ENCODE results near the gene METAP1D. TPM values are rescaled to one million over a fixed set of nuclear protein-coding genes. Genes with fewer than 3 reads are reported as not detected.

Gene METAP1D
- total RNA-seq, 2 experiments from 2014 or later = 5.2 to 6.0 TPM

- H3K9me3 Mint-ChIP-seq = no peaks in the 10 kb centered on the region
- no peak overlapping the region for H3K4me3 Mint-ChIP-seq
- no peaks in the 10 kb centered on the region for H3K27me3 Mint-ChIP-seq
- H3K4me1 Mint-ChIP-seq = peaks cover 15% of the 10 kb centered on the region
- no peak for DNase-seq
- no peak overlapping the region for H3K27ac Mint-ChIP-seq
- peaks cover 18% of the 10 kb centered on the region for H3K36me3 Mint-ChIP-seq
These were observed 13.6 kb downstream of the METAP1D start for GRCh38 chr2:172013396-172013795.

GRCh38 chr2:172021074-172021931, 21.6 kb downstream of the METAP1D start:
- no peak overlapping the region for H3K4me3 Mint-ChIP-seq
- no peak for DNase-seq

GRCh38 chr2:172021955-172022354, 22.2 kb downstream of the METAP1D start:
- Mint-ChIP-seq H3K27me3 (no peaks in the 10 kb centered on the region), H3K4me3 (no peak overlapping the region), H3K27ac (no peak overlapping the region), H3K36me3 (peaks cover 9% of the 10 kb centered on the region), H3K4me1 (peaks cover 3% of the 10 kb centered on the region), H3K9me3 (no peaks in the 10 kb centered on the region)
- DNase-seq = no peak

More at GRCh38 chr2:172021074-172021931, 21.6 kb downstream of the METAP1D start:
- H3K9me3 Mint-ChIP-seq = no peaks in the 10 kb centered on the region
- no peak overlapping the region for H3K27ac Mint-ChIP-seq
- peaks cover 3% of the 10 kb centered on the region for H3K4me1 Mint-ChIP-seq
- H3K36me3 Mint-ChIP-seq = peaks cover 11% of the 10 kb centered on the region
- H3K27me3 Mint-ChIP-seq = no peaks in the 10 kb centered on the region

GRCh38 chr2:172031536-172031935, 31.8 kb downstream of the METAP1D start:
- Mint-ChIP-seq H3K27ac (no peak overlapping the region), H3K9me3 (no peaks in the 10 kb centered on the region), H3K4me1 (no peaks in the 10 kb centered on the region), H3K4me3 (no peak overlapping the region), H3K36me3 (no peaks in the 10 kb centered on the region), H3K27me3 (no peaks in the 10 kb centered on the region)
- no peak for DNase-seq

- DNase-seq = no peak
- H3K4me3 Mint-ChIP-seq = no peak overlapping the region
- H3K4me1 Mint-ChIP-seq = no peaks in the 10 kb centered on the region
- H3K27ac Mint-ChIP-seq = no peak overlapping the region
- no peaks in the 10 kb centered on the region for H3K36me3 Mint-ChIP-seq
- H3K27me3 Mint-ChIP-seq = no peaks in the 10 kb centered on the region
- no peaks in the 10 kb centered on the region for H3K9me3 Mint-ChIP-seq
These were observed 38.4 kb downstream of the METAP1D start for GRCh38 chr2:172038121-172038520.

- no peaks in the 10 kb centered on the region for H3K36me3 Mint-ChIP-seq
These were observed 38.9 kb downstream of the METAP1D start for GRCh38 chr2:172038604-172039003.

GRCh38 chr2:172039011-172039704, 39.4 kb downstream of the METAP1D start:
- no peaks in the 10 kb centered on the region for H3K36me3 Mint-ChIP-seq
- no peaks in the 10 kb centered on the region for H3K9me3 Mint-ChIP-seq
- no peaks in the 10 kb centered on the region for H3K27me3 Mint-ChIP-seq
- H3K27ac Mint-ChIP-seq = no peak overlapping the region
- no peak for DNase-seq
- H3K4me3 Mint-ChIP-seq = no peak overlapping the region
- no peaks in the 10 kb centered on the region for H3K4me1 Mint-ChIP-seq

More at GRCh38 chr2:172038604-172039003, 38.9 kb downstream of the METAP1D start:
- no peak overlapping the region for H3K27ac Mint-ChIP-seq
- no peaks in the 10 kb centered on the region for H3K27me3 Mint-ChIP-seq
- no peaks in the 10 kb centered on the region for H3K9me3 Mint-ChIP-seq
- no peak for DNase-seq
- H3K4me3 Mint-ChIP-seq = no peak overlapping the region
- H3K4me1 Mint-ChIP-seq = no peaks in the 10 kb centered on the region

- DNase-seq = no peak
- no peak overlapping the region for H3K4me3 Mint-ChIP-seq
- no peaks in the 10 kb centered on the region for H3K27me3 Mint-ChIP-seq
- H3K4me1 Mint-ChIP-seq = no peaks in the 10 kb centered on the region
- H3K36me3 Mint-ChIP-seq = no peaks in the 10 kb centered on the region
- H3K27ac Mint-ChIP-seq = no peak overlapping the region
- no peaks in the 10 kb centered on the region for H3K9me3 Mint-ChIP-seq
These were observed 40.6 kb downstream of the METAP1D start for GRCh38 chr2:172040311-172040710.

GRCh38 chr2:172046080-172046678, 46.4 kb downstream of the METAP1D start:
- Mint-ChIP-seq H3K4me3 (no peak overlapping the region), H3K9me3 (no peaks in the 10 kb centered on the region), H3K27me3 (no peaks in the 10 kb centered on the region), H3K27ac (no peak overlapping the region), H3K4me1 (peaks cover 3% of the 10 kb centered on the region), H3K36me3 (no peaks in the 10 kb centered on the region)
- DNase-seq = no peak

GRCh38 chr2:172046866-172047565, 47.3 kb downstream of the METAP1D start:
- no peaks in the 10 kb centered on the region for H3K9me3 Mint-ChIP-seq
- no peak for DNase-seq
- H3K4me1 Mint-ChIP-seq = peaks cover 3% of the 10 kb centered on the region
- no peaks in the 10 kb centered on the region for H3K27me3 Mint-ChIP-seq
- H3K36me3 Mint-ChIP-seq = no peaks in the 10 kb centered on the region
- no peak overlapping the region for H3K4me3 Mint-ChIP-seq
- no peak overlapping the region for H3K27ac Mint-ChIP-seq

GRCh38 chr2:172047566-172048507, 48.1 kb downstream of the METAP1D start:
- H3K4me3 Mint-ChIP-seq = no peak overlapping the region
- peaks cover 4% of the 10 kb centered on the region for H3K4me1 Mint-ChIP-seq
- DNase-seq = no peak
- no peaks in the 10 kb centered on the region for H3K9me3 Mint-ChIP-seq
- no peak overlapping the region for H3K27ac Mint-ChIP-seq
- no peaks in the 10 kb centered on the region for H3K27me3 Mint-ChIP-seq
- H3K36me3 Mint-ChIP-seq = no peaks in the 10 kb centered on the region

- DNase-seq = no peak
- no peaks in the 10 kb centered on the region for H3K36me3 Mint-ChIP-seq
- H3K27ac Mint-ChIP-seq = no peak overlapping the region
- no peak overlapping the region for H3K4me3 Mint-ChIP-seq
- H3K9me3 Mint-ChIP-seq = no peaks in the 10 kb centered on the region
- no peaks in the 10 kb centered on the region for H3K27me3 Mint-ChIP-seq
- H3K4me1 Mint-ChIP-seq = peaks cover 4% of the 10 kb centered on the region
These were observed 49.1 kb downstream of the METAP1D start for GRCh38 chr2:172048508-172049503.

- no peaks in the 10 kb centered on the region for H3K9me3 Mint-ChIP-seq
- H3K4me3 Mint-ChIP-seq = no peak overlapping the region
- H3K27ac Mint-ChIP-seq = no peak overlapping the region
- no peaks in the 10 kb centered on the region for H3K36me3 Mint-ChIP-seq
- H3K27me3 Mint-ChIP-seq = no peaks in the 10 kb centered on the region
- H3K4me1 Mint-ChIP-seq = peaks cover 4% of the 10 kb centered on the region
- DNase-seq = no peak
These were observed 49.9 kb downstream of the METAP1D start for GRCh38 chr2:172049567-172050120.

Measured in activated naive CD8-positive, alpha-beta T cell treated with anti-CD3 and anti-CD28 coated beads for 36 hours (primary cell).